NCI-H510A treated with DMSO at 0.1 percent for 48 hours (cell line): ENCODE measurements around the gene CERS6.
"Not testable (repeated sequence)": the region's sequence is repeated elsewhere in the genome, so short reads cannot be mapped to it uniquely, and the experiment has no call there.

Source experiments
- DNase-seq: peaks from one replicate; lab custom pipeline; 2025; lab: John Stamatoyannopoulos, UW

CERS6 gene

GRCh38 chr2:168468354-168468753 is 12.3 kb downstream of the CERS6 start:
- no peak for DNase-seq

GRCh38 chr2:168469281-168469988 is 13.4 kb downstream of the CERS6 start:
- no peak for DNase-seq

DNA sequence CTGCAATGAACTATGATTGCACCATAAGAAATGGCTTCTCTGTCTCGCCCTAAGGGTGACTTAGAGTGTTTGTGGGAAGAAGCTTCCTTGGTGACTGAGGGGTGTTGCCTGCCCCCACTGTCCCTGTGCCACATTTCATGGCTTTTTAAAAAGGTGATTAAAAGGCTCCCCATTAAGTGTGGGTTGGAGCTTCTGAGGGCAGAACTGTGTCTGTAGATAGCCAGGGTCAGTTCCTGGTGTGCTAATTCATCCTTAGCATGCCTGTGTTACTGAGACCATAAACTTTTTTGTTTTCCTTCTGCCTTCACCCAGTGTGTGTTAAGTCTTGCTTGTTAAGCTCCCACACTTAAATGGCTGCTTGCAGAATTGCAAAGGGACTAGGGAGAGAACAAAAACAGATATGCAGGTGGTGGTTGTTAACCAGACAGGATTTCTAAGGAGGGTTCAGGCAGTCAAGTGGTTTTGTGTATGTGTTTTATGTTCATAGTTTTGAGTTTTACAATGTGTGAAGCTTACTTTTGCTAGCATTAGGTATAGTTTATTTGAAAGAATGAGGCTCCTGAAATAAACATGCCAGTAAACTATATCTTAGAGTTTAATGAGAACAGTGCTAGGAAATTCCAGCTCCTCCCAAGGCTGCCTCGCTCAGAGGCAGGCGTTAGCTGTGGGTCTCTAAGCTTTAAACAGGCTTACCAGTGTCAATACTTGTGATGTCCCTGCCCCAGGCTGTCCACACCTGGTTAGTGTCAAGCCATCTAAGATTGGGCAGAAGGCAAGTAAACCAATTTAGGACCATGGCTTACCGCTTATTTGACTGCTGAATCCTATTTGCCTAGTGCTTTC is 14.5 kb downstream of the CERS6 start:
- DNase-seq = peak; percentile 45

DNA sequence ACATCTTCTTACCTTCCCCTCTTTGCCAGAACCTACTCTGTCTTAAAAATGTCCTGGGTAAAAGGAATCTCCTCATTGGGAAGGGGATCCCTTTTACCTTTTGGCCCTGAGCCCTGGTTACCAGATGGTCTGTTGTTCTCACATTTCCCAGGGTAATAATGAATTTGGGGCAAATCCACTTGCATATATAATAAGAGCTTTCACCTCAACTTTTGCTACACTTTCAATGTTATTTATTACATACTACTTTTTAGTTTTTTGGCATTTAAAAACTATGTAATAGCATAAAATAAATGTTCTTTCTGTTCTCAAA is 15.0 kb downstream of the CERS6 start:
- no peak for DNase-seq

DNA sequence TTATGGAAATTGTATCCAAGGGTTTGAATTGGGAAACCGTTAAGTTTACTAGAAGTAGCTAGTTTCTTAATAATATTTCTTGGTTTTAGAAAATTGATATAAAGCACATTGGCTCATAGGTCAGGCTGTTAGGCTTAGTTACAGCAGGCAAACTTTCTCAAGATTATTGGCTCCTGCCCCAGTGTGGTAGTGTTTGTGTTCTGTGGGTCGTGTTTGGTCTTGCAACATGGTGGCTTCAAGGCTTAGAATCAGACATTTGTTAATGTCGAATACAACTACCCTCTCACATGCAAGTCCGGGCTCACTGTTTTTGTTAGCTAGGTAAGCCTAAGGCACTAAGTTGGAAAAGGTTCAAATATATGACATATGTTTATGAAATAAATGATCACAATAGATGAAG is 19.6 kb downstream of the CERS6 start:
- DNase-seq = no peak

DNA sequence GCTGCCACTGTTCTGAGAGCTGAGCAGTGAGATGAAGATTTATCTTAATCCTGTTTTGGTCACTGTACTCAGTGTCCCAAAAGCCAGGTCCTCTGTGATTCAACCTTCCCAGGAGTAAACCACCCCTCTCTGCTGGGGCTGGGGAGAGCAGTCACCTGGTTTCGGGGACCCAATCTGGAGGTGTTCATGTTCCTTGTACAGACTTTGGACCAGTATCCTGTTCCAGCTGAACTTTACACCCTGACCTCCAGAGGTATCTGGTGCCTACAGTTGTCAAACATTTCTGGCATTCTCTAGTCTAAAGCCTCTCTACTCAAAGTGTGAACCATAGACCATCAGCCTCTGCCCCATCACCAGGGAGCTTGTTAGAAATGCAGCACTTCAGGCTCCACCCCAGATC is 22.1 kb downstream of the CERS6 start:
- DNase-seq = no peak

GRCh38 chr2:168480356-168480755 is 24.3 kb downstream of the CERS6 start:
- DNase-seq = no peak

GRCh38 chr2:168480825-168481585 is 24.9 kb downstream of the CERS6 start:
- no peak for DNase-seq

DNA sequence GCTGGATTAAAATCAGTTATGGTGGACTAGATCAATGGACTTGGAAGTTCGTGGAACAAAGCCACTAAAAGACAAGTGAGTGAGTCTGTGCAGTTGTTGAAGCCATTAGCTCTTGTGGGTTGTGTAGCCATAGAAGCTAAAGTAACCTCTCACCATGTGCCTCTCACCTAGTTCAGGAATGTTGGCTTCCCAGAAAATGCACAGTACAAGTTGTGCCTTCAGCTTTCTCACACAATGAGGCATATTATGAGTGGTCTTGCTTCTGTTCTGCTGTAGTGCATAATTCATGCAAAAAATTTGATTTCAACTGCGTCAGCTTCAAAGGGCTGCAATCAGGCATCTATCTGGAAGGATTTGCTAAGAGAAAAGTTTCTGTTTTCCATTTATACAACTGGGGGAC is 26.2 kb downstream of the CERS6 start:
- DNase-seq = no peak

DNA sequence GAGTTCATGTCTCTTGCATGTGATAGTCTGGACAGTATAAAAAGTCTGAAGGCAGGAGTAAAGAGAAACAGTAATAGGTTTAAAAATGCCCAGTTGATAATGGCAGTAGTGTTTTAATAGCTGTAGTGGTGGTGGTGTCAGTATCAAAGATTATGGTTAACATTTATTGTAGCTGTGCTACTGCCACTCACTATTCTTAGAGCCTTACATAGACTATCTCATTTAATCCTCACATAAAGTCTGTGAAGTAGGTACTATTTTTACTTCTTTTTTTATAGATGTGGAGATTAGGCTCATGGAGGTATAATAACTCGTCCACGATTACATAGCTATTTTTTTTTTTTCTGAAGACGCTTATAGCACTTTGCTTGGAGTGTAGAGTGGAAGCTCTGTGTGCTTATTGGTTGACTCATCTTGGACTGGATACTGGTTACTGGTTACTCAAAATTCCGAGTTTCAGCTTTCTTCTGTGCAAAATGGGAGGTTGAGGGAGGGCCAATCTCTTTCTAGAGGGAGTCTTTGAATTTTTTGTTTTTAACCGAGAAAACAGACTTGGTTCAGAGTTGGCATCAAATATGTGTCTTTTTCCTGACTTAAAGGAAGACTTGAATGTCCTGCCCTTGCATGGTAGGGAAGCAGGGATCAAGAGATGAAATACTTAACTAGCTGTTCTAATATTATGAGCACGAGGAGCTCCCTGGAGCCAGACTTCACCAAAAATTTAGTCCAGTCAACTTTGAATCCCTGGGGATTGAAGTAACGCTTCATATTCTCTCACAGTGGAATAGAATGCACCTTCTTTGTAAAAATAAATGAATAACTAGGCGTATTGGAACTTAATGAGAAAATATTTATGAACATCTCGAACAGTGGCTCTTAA is 27.1 kb downstream of the CERS6 start:
- DNase-seq = no peak

DNA sequence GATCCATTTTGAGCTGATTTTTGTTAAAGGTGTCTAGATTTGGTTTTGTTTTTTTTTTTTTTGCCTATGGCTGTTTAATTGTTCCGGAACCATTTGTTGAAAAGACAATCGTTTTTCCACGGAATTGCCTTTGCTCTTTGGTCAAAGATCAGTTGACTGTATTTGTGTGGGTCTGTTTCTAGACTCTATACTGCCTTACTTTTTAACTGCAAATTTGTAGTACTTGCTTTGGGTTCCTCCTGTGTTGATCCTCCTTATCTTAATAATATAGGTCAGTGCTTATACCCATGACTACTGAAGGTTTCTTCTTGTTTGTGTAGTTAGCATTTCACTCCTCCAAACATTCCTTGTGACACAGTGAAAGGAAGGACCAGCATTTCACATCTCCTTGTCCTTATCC is 30.4 kb downstream of the CERS6 start:
- no peak for DNase-seq

GRCh38 chr2:168490015-168490874 is 34.2 kb downstream of the CERS6 start:
- DNase-seq = peak; percentile 21

DNA sequence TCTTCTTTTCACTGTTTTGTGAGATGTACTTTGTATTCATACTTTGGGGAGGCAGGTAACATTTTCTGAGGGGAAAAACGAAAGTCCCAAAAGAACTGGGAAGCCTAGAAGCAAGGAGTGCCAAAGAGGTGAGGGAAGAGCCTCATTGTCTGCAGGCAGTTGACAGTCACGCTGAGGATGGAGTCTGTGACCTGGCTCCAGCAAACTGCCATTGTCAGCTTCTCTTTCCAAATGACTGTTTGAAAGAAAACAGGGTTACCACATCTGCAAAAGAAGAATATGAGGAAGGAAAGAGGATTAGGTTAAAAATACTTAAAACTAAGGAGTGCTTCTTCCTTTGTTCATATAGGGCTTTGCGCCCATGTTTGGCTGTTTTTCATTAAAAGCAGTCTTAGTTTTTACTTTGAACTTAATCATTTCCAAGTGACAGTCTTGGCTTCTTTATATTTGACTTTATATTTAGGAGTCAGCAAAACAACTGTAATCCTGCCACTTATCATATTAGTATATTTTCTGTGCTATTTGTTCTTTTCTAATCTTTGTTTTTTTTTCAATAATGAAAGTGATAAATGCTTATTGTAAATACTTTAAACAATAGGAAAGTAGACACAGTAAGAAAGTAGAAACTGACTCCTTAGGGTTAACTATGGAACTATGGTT is 35.0 kb downstream of the CERS6 start:
- DNase-seq = no peak

GRCh38 chr2:168491728-168492127 is 35.7 kb downstream of the CERS6 start:
- DNase-seq = not testable (repeated sequence)

GRCh38 chr2:168493219-168493618 is 37.1 kb downstream of the CERS6 start:
- peak; percentile 43 for DNase-seq

DNA sequence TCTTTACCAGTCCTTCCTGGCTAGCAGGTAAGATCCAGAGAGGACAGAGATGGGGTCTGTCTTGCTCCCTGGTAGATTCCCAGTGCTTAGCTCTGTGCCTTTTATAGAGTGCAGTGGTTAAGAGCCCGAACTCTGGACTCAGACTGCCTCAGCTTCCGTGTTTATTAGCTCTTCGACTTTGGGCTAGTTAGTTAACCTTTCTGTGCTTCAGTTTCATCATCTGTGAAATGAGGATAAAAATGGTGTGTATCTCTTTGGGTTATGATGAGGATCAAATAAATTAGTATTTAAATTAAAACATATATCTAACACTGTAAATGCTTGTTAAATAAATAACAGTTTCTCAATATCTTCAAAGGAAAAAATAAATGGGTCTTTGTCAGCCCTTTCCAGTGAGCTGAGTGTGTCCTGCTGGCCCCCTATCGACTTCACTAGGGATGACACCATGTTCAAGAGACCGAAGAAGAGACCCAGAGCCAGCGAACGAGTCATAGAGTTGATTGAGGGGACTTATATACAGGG is 38.2 kb downstream of the CERS6 start:
- peak; percentile 17 for DNase-seq

- no peak for DNase-seq
Observed at GRCh38 chr2:168495524-168495923, 39.5 kb downstream of the CERS6 start.

GRCh38 chr2:168496906-168497305 is 40.8 kb downstream of the CERS6 start:
- no peak for DNase-seq

DNA sequence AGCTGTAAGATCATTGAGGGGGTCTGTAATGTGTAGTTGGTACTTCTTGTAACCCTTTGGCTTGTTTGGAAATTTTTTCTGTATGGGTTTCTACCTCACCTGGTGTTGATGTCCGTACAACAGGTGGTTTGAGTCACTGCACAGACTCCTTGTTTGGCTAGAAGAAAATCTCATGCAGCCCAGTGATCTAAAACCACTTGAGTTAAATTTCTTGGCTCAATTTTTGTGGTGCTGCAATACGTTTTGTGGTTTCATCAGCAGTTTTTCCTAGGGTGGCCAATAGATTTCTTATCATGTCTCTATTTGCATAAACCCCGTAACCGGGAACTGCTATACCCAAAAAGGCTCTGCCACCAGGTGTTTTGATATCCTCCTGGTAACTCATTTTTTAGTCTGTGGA is 43.4 kb downstream of the CERS6 start:
- DNase-seq = no peak

DNA sequence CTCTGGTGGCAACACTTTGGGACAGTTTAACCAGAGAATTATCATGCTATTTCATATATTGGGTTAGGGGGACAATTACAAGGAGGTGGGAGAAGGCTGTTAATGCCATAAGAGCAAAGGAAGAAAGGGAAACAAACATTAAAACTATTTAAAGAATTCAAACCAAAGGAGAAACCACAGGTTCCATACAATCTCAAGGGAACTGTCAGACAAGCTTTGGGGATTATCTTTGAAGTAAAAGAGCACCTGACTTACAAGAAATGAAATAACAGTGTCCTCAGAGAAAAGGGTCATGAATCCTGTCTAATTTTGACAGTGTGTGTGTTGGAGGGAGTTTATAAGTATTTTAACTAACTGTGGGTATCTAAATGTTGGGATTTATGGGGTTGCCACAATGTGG is 44.4 kb downstream of the CERS6 start:
- no peak for DNase-seq
